T-helper 1 cell treated with Interleukin-12 subunit alpha and Interleukin-12 subunit beta and Interleukin-4 antibody, amounts not matched to agents 30 μg/mL and 1 μg/mL, for 36 hours (primary cell): ENCODE measurements around the gene CAMKV.

Source experiments
- H3K27ac Mint-ChIP-seq: one replicate; pipeline ENCODE4 v1.8.0; 2021; ENCODE audit warnings: mild to moderate bottlenecking, mixed read lengths
- H3K27me3 Mint-ChIP-seq: one replicate; pipeline ENCODE4 v1.8.0; 2021; ENCODE audit warnings: low read depth, mixed read lengths
- H3K36me3 Mint-ChIP-seq: one replicate; pipeline ENCODE4 v1.8.0; 2021; ENCODE audit warnings: low read depth, mixed read lengths
- H3K4me1 Mint-ChIP-seq: one replicate; pipeline ENCODE4 v1.8.0; 2021; ENCODE audit warnings: low read depth, mixed read lengths
- H3K4me3 Mint-ChIP-seq: one replicate; pipeline ENCODE4 v1.8.0; 2021; ENCODE audit warnings: mild to moderate bottlenecking, moderate library complexity, mixed read lengths
- H3K9me3 Mint-ChIP-seq: one replicate; pipeline ENCODE4 v1.8.0; 2021; ENCODE audit warnings: mixed read lengths

Gene CAMKV

DNA sequence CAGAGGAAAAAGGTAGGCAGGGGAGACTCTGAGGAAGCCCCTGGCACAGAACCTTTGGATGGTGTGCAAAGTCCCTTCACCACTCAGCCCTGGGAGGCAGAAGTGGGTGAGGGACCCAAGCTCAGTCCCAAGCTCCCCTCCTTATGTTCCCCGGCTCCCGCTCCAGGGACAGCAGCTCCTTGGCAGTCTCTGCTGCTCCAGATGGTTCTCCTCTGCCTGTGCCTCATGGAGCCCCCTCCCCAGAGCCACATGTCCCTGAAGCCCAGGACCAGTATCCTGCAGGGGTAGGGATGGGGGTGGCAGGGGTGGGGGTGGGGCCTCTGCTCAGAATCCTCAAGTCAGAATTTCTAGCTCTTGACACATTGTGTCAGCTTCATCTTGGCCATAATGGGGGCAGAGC is 8.0 kb upstream of the CAMKV start:
- H3K9me3 Mint-ChIP-seq = no peaks in the 10 kb centered on the region
- H3K27me3 Mint-ChIP-seq = no peaks in the 10 kb centered on the region
- no peak overlapping the region for H3K27ac Mint-ChIP-seq
- no peak overlapping the region for H3K4me3 Mint-ChIP-seq
- no peaks in the 10 kb centered on the region for H3K36me3 Mint-ChIP-seq
- no peaks in the 10 kb centered on the region for H3K4me1 Mint-ChIP-seq

DNA sequence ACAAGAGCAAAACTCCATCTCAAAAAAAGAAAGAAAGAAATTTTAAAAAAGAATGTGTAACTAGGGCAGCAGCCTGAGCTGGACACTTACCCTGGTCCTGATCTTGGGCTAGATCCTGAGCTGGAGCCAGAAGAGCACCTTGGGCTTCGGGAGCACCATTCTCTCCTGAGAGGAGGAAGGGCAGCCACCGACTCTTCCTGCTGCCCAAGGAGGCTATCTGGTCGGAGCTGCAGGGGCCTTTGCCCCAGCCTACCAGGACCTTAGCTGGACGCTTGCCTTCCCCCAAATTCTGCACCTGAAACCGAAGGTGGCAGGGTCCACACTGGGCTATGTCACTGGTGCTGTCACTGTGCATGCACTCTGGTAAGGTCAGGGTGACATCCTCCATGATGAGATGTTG is 6.9 kb upstream of the CAMKV start:
- no peaks in the 10 kb centered on the region for H3K36me3 Mint-ChIP-seq
- H3K4me1 Mint-ChIP-seq = no peaks in the 10 kb centered on the region
- H3K4me3 Mint-ChIP-seq = no peak overlapping the region
- peaks cover 6% of the 10 kb centered on the region for H3K27me3 Mint-ChIP-seq
- no peaks in the 10 kb centered on the region for H3K9me3 Mint-ChIP-seq
- no peak overlapping the region for H3K27ac Mint-ChIP-seq

DNA sequence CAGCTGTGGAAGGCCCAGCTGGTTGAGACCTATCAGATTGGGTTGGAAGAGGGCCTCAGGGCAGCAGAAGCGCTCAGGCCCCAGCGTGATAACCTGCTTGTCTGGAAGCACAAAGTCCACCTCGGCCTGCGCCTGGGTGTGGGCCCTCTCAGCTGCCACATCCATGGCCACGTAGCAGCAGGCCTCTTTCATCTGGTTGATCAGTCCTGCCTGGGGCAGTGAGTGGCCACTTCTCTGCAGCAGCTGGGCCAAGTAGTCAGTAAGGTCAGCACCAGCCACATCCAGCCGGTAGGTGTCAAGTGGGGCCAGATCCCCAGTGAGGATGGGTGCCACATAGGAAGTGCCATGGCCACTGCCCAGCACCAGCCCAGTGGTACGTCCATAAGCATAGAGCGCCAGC is 3.9 kb upstream of the CAMKV start:
- H3K36me3 Mint-ChIP-seq = no peaks in the 10 kb centered on the region
- peaks cover 23% of the 10 kb centered on the region for H3K27me3 Mint-ChIP-seq
- no peak overlapping the region for H3K4me3 Mint-ChIP-seq
- H3K4me1 Mint-ChIP-seq = no peaks in the 10 kb centered on the region
- H3K9me3 Mint-ChIP-seq = no peaks in the 10 kb centered on the region
- no peak overlapping the region for H3K27ac Mint-ChIP-seq

DNA sequence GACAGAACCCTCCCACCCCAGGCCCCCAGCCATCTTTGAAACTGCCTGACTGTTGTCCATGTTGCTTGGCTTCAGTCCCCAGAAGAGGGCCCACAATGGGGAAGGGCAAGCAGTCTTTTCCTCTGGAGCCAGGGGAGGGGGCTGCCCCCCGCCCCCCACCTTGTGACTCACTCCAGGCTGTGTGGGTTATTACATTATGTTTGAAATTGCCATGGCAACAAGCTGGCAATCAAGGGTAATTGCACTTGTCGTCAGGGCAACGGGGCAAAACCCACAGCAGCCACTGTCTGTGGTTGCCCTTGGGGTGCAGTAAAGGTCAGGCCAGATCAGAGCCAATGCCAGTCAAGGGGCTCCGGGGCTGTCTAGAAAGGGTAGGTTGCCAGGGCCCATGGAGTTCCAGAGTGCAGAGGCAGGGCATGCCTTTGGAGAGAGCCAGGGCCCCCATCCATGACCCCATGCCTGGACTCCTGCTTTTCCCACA is 3.1 kb upstream of the CAMKV start:
- Mint-ChIP-seq H3K36me3 (no peaks in the 10 kb centered on the region), H3K4me3 (no peak overlapping the region), H3K4me1 (no peaks in the 10 kb centered on the region), H3K27ac (no peak overlapping the region), H3K27me3 (peaks cover 31% of the 10 kb centered on the region), H3K9me3 (no peaks in the 10 kb centered on the region)

DNA sequence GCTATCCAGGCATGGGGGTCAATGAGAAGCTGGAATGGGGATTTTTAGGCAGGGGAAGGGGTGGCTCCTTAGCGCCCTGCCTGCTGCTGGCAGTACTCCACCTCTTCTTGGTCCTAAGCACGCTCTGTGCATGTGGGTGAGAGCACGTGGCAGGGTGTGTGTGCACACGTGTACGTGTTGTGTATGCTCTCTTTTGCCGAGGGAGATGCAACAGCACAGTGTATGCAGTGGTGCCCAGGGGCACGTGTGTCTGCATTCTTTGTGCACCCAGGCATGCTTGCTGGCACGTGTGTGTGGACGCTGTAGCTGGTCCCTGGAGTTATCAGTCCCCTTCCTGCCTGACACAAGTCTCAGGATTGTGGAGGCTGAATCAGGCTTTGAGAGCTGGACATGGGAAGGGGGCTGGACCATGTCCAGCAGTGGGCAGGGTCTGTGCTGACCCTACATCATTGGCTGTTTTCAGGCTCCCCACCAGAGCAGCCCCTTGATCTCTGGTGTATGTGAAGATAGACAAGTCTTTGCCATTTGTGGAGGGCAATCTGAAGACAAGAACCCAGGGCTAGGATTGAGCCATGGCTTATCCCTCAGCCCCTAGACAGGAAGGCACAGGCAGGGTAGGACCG is 1.9 kb upstream of the CAMKV start:
- Mint-ChIP-seq H3K36me3 (no peaks in the 10 kb centered on the region), H3K4me1 (no peaks in the 10 kb centered on the region), H3K27ac (no peak overlapping the region), H3K4me3 (no peak overlapping the region), H3K27me3 (peaks cover 42% of the 10 kb centered on the region), H3K9me3 (no peaks in the 10 kb centered on the region)

DNA sequence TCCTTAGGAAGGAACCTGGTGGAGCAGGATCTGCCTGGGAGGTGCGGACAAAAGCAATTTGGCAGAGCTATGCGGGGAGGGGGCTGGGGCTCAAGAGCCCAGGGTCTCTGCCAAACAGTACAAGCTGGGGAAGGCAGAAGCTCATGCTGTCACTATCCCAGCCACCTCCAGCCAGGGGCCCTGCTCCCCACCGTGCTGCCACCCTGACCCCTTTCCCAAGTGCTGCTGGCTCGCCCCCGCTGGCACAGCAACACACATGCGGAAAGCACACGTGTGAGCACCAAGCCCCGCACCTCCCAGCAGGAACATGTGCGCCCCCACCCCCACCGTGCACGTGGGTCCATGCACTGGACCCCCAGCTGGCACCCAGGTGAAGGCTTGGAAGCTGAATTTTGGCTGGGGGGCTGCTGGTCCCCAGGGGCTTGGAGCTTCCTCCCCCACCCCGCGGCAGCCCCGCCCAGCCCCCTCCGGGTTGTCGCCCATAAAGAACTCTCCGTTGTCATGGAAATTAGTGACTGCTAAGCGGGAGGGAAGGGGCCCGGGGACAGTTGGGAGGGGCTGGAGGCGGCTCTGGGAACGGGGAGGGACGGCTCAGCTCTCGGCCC is 742 bp downstream of the CAMKV start:
- H3K36me3 Mint-ChIP-seq = no peaks in the 10 kb centered on the region
- H3K9me3 Mint-ChIP-seq = no peaks in the 10 kb centered on the region
- no peak overlapping the region for H3K27ac Mint-ChIP-seq
- peaks cover 59% of the 10 kb centered on the region for H3K27me3 Mint-ChIP-seq
- H3K4me3 Mint-ChIP-seq = peak overlapping the region; percentile 17
- no peaks in the 10 kb centered on the region for H3K4me1 Mint-ChIP-seq

DNA sequence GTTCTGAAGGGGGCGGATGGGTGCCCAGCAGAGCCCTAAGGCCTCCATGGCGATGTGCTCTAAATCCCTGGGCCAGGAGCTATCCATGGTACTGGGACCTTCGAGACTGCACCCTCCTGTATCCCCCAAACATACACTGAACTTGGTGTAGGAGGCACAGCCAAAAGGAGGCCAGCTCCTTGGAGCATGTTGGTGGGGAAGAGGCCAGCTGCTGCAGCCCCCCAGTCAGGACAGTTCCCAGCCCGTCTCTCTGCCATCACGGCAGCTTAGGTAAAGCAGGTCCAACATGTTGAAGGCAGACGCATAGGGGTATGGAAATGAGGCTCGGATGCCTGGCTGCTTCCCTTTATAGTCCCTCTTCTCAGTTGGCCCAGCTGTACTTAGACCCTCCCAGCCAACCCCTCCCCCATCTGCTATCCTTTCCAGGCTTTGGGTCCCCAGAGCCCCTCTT is 1.8 kb downstream of the CAMKV start:
- no peaks in the 10 kb centered on the region for H3K4me1 Mint-ChIP-seq
- no peaks in the 10 kb centered on the region for H3K36me3 Mint-ChIP-seq
- H3K4me3 Mint-ChIP-seq = no peak overlapping the region
- H3K27ac Mint-ChIP-seq = no peak overlapping the region
- peaks cover 62% of the 10 kb centered on the region for H3K27me3 Mint-ChIP-seq
- H3K9me3 Mint-ChIP-seq = no peaks in the 10 kb centered on the region

DNA sequence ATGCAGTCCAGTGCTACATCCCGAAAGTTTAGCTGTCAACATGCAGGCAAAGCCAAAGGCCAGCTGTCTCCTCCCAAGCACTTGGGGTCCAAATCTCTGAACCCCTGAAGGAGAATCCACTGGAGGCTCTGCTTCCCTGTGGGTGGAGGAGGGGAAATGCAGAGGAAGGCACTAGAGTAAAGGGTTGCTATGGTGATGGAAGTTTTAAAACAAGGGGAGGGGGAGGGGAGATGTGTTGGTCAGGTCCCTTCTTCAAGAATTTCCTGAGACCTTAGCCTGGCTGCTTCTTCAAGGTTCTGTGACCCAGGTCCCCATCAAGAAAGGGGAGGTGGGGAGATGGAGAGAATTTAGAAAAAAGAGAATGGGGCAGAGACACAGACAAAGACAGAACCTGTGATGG is 2.3 kb downstream of the CAMKV start:
- Mint-ChIP-seq H3K9me3 (no peaks in the 10 kb centered on the region), H3K27me3 (peaks cover 62% of the 10 kb centered on the region), H3K4me3 (no peak overlapping the region), H3K36me3 (no peaks in the 10 kb centered on the region), H3K4me1 (no peaks in the 10 kb centered on the region), H3K27ac (no peak overlapping the region)

DNA sequence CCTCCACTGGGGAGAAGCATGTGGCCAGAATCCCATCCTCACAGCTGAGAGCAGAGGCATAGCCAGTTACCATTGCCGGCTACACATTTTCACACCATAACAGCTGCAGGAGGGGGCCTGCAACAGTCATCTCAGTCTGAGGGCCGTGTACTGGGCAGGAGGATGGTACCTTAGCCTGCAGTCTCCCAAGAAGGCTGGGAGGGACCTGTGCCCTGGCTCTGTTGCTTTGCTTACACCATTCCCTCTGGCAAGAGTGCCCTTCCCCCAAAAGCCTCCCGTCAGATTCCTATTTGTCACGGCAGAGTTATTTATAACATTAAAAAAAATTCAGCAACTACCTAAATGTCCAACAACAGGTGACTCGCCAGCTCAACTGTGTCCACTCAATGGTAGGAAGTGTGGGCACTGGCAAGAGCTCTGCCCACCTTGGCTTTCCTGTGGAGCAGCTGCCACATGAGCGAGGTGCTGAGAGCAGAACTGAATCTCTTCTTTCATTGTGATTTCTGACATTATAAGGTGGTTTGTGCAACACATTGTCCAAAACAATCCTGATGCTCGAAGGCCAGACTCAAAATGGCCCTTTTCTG is 4.4 kb downstream of the CAMKV start:
- Mint-ChIP-seq H3K27me3 (peaks cover 45% of the 10 kb centered on the region), H3K27ac (no peak overlapping the region), H3K36me3 (no peaks in the 10 kb centered on the region), H3K4me3 (no peak overlapping the region), H3K9me3 (no peaks in the 10 kb centered on the region), H3K4me1 (no peaks in the 10 kb centered on the region)

DNA sequence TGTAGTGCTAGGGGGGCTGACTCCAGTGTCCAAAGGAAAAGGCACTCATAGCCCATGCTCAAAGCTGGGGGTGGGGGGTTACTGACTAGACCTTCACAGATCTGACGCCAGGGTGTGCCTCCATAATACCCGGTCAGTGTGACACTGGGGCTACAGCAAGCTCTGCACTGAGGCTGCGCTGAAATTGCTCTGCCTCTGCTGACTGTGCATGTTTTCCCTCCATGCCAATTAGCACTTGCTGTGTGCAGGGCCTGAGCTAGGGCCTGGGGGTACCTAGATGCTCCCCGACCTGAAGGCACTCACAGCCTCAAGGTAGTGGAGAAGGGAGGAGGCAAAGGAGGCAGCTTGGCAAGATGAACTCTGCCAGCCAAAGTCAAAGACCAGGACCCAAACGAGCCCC is 5.2 kb downstream of the CAMKV start:
- Mint-ChIP-seq H3K4me1 (no peaks in the 10 kb centered on the region), H3K27me3 (peaks cover 41% of the 10 kb centered on the region), H3K27ac (no peak overlapping the region), H3K36me3 (no peaks in the 10 kb centered on the region), H3K4me3 (no peak overlapping the region), H3K9me3 (no peaks in the 10 kb centered on the region)

DNA sequence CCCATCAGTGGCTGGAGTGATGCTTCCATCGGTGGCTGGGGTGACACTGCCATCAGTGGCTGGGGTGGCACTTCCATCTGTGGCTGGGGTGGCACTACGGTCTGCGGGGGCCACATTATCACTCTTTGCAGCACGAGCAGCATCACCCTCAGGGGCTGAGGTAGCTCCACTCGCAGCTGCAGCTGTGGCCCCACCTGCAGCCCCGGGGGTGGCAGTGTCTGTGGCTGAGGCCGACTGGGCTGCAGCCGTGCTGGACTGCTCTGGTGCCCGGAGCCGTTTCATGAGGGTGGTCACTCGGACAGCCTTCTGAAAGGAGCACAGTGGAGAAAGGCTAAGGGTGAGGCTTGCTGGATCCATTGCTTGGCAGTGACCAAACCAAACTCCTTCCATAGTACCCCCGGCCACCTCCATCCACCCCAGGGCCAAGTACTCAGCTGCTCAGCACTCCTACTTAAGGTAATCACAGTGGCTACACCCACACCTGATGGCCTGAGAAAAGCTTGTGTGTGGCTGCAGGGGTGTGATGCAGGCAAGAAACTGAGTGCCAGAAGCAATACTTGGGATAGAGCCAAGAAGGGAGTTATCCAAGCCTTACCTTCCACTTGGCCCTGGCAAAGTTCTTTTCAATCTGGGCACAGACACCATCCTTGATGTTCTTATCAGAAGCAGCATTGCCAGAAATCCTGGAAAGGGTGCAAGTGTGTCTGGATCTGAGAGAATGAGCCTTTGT is 10.0 kb downstream of the CAMKV start:
- no peak overlapping the region for H3K4me3 Mint-ChIP-seq
- peaks cover 13% of the 10 kb centered on the region for H3K4me1 Mint-ChIP-seq
- no peaks in the 10 kb centered on the region for H3K9me3 Mint-ChIP-seq
- H3K27ac Mint-ChIP-seq = no peak overlapping the region
- no peaks in the 10 kb centered on the region for H3K36me3 Mint-ChIP-seq
- peaks cover 7% of the 10 kb centered on the region for H3K27me3 Mint-ChIP-seq

DNA sequence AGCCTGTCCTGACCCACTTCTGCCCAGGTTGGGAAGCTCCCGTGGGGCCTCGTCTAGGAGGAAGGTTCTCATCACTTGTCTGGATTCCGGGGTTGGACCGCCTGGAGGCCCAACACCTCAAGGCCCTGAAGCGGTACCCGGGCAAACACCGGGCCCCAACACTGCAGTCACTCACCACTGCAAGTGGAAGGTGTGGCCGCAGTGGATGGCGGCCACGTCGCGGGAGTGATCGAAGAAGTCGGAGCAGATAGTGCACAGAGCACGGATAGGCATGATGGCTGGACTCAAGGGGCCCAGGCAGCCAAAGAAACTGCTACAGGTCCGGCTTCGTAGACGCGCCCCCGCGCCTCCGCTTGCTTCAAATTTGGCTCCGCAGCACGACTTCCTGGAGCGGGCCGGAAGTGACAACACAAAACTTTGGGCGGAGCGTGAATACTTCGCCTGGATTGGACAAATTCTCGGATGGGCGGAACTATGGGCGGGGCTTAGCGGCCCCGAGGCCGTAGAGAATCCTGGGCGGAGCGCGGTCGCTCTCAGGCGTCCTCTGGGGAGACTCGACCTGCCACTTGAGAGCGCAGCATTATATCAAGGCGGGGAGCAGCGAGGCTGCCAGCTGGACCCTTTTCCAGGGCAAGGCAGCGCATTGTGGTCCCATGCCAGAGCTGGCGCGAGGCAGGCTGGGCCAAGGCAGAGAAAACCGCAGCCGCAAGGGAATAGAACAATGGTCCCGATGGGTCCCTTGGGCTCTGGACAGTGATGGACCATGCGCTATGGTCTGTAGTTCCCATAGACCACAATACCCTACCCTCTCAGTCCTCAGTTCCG is 13.3 kb downstream of the CAMKV start, which contains the start of gene TRAIP:
TSS of gene TRAIP (minus strand) at position 384 of the 825 bp plus-strand sequence. CDS start at position 273, 111 bp downstream.
- Mint-ChIP-seq H3K4me1 (peaks cover 13% of the 10 kb centered on the region), H3K27ac (peak within 1 kb of the TSS; percentile 90), H3K4me3 (peak within 1 kb of the TSS; percentile 95), H3K36me3 (no peaks in the 10 kb centered on the region), H3K9me3 (no peaks in the 10 kb centered on the region), H3K27me3 (no peaks in the 10 kb centered on the region)

DNA sequence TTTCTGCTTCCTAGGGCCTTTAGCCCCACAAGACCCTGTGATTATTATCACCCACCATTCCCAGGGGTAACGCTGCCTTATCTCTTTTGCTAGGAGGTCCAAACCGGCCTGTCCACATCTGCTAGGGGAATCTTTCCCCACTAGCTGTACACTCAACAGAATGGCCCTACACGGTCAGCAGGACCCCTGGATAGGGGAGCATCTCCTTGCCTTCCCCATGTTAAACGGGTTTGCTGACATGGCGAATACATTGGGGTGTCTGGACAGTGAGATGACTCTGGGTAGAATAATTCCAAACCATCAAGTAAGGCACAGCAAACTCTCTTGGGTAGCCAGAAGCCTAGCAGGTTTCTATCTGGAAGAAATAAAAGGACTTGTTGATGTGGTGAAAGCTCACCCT is 14.0 kb downstream of the CAMKV start:
- Mint-ChIP-seq H3K4me3 (peak overlapping the region; percentile 95), H3K9me3 (no peaks in the 10 kb centered on the region), H3K36me3 (no peaks in the 10 kb centered on the region), H3K27ac (peak overlapping the region; percentile 90), H3K4me1 (peaks cover 13% of the 10 kb centered on the region), H3K27me3 (no peaks in the 10 kb centered on the region)

DNA sequence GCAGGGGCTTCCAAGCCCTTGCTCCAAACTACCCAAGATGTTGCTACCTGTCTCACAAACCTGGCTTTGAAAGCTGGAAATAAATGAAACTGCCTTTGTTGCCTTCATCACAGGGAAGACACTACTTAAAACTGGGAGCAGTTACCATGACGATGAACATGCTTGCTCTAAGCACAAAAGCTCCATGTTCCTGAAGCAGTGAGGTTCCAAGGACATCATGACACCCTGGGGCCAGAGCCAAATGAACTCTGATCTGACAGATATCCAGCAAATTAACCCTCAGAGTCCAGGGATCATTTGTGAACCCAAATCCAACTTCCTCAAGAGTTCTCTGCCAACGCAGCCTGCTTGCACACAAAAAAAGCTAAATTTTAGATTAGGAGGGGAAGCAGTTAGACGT is 24.0 kb downstream of the CAMKV start:
- H3K4me3 Mint-ChIP-seq = no peak overlapping the region
- no peaks in the 10 kb centered on the region for H3K9me3 Mint-ChIP-seq
- no peaks in the 10 kb centered on the region for H3K4me1 Mint-ChIP-seq
- peaks cover 4% of the 10 kb centered on the region for H3K36me3 Mint-ChIP-seq
- no peak overlapping the region for H3K27ac Mint-ChIP-seq
- no peaks in the 10 kb centered on the region for H3K27me3 Mint-ChIP-seq
